Ureter (tissue), 1 donor: Measurements from ENCODE around the gene SLIT3. TPM values are rescaled to one million over a fixed set of nuclear protein-coding genes. Genes with fewer than 3 reads are reported as not detected.

Source experiments
- DNase-seq: peaks from one replicate; pipeline ENCODE4 v3.0.0-alpha.2; 2020; ENCODE audit warnings: low spot score
- total RNA-seq: library from RNA; stranded (reverse); gene quantifications from one replicate; pipeline ENCODE4 v1.2.4, GENCODE V29; 2023
- donor health status: DM: yes; HTN: yes; CAD: no.

Gene SLIT3
- total RNA-seq, 1 donor from 2014 or later, result 67.0 TPM

DNA sequence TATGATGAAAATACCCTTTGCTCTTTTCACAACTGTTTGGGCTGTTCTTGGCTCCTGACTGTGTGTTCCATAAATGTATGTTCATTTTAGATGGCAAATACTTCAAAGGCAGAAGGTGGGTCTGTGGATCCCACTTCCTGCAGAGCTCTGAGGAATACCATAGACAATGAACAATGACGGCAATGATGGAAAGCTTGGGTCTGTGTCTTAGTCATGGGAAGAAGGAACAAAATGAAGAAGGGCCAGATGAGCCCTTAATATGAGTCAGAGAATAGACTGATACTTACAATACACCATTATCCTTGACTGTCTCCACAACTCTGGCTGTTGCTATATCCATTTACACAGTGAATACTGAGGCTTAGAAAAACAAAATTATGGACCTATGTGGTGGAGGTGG lies 126.0 kb downstream of the SLIT3 start:
- no peak for DNase-seq

- no peak for DNase-seq
Measured at GRCh38 chr5:169173372-169173771, 127.6 kb downstream of the SLIT3 start.

GRCh38 chr5:169171515-169171914 lies 129.4 kb downstream of the SLIT3 start:
- no peak for DNase-seq

DNA sequence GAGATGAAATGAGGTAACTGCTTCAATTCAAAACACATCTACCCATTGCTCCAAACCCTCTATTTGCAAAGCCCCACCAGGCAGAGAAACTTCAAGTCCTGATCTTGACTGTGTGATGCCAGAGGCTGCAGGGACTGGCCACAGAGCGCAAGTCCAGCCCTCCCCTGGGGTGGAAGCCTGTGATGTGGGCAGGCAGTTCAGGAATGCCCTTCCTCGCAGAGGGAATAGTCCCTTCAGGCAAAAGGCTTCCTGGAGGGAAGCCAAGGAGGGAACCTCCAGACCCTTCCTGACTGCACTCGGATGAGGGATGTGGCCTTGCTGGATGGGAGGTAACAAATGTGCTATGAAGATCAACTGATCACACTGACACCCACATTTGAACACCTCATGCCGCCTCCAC lies 131.2 kb downstream of the SLIT3 start:
- DNase-seq, result no peak

GRCh38 chr5:169168280-169168679 lies 132.7 kb downstream of the SLIT3 start:
- DNase-seq, result no peak

DNA sequence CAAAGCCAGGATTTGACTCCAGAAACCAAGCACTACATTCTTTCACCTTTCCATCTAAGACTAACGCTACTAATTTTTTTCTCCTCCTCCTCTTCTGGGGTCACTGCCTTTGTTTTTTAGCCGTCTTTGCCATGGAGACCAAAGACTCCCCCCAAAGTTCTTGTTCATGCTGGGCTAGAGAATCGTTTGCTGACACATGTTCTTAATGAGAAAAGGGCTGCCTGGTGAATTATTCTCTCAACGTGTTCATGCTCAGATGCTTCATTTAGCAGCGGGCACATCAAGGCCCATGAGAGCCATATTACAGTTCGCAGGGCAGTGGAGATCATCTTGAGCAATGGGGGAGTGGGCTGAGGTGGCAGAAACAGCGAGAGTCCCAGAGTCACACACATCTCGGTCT lies 134.9 kb downstream of the SLIT3 start:
- DNase-seq, result no peak

GRCh38 chr5:169165052-169165451 lies 135.9 kb downstream of the SLIT3 start:
- DNase-seq, result no peak

DNA sequence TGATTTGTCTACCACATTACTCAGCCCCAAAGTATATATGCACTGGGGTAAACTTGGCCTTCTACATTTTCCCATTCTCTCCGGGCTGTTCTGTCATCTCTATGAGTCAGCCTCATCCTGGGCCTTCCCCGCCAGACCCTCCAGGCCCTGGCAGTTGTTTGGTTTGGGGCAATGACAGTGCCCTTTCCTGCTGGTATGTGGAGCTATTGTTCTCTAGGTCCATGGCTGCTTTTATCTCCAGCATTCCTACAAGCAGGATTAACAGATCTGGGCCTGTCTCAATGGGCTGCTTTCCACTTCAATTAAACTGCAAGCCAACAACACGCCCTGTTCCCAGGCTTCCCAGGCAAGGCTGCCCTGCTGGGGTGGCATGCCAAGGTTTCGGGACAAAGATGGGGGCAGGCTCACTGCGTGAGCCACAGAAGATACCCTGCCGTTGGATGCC lies 136.4 kb downstream of the SLIT3 start:
- peak; percentile 49 for DNase-seq

- DNase-seq, result no peak
Measured at GRCh38 chr5:169162407-169162806, 138.5 kb downstream of the SLIT3 start.

- peak; percentile 59 for DNase-seq
Measured at GRCh38 chr5:169161022-169161680, 139.8 kb downstream of the SLIT3 start.

DNA sequence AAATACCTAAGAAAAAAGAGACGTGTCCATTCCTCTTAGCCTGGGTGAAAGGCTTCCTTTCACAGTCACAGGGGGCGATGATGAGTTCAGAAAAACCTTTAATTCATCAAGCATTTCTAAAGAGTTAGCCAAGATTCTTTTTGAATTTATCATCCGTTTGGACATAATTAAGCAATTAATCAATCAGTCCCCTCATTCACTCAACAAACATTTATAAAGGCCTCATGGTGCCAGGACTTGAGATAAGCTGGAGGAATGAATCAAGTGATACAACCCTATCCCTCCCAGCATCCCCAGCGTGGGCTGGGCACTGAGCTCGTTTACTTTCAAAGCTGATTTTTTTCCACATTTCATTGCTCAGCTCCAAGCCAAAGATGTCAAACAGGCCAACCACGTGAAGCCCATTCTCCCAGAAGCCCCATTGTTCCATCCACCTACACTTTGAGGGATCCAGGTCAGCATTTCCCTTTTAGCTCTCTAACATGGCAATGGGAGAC lies 140.5 kb downstream of the SLIT3 start:
- DNase-seq, result no peak

- DNase-seq, result no peak
Measured at GRCh38 chr5:169158764-169159163, 142.2 kb downstream of the SLIT3 start.

- DNase-seq, result no peak
Measured at GRCh38 chr5:169157064-169157463, 143.9 kb downstream of the SLIT3 start.

GRCh38 chr5:169154679-169155078 lies 146.3 kb downstream of the SLIT3 start:
- DNase-seq, result no peak

GRCh38 chr5:169153405-169153804 lies 147.5 kb downstream of the SLIT3 start:
- no peak for DNase-seq

DNA sequence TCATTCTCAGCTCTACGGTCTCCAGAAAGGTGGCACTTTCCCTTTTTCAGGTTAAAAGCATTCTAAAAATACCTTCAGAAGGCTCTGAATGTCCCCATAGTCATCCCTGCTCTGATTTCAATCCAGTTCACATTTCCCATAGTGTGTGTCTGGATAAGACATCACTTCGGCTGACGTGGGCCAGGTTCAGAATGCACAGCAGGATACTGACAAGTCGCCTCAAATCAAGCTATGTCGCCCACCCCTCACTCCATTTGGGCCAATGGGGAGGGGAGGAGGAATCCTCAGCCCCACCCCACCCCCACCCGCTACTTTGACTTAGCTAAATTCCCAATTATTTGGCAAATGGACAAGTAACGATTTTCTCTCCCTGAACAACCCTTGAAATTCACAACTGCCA lies 148.0 kb downstream of the SLIT3 start:
- DNase-seq, result no peak

GRCh38 chr5:169152453-169152852 lies 148.5 kb downstream of the SLIT3 start:
- no peak for DNase-seq

- no peak for DNase-seq
Measured at GRCh38 chr5:169151051-169151805, 149.7 kb downstream of the SLIT3 start.

DNA sequence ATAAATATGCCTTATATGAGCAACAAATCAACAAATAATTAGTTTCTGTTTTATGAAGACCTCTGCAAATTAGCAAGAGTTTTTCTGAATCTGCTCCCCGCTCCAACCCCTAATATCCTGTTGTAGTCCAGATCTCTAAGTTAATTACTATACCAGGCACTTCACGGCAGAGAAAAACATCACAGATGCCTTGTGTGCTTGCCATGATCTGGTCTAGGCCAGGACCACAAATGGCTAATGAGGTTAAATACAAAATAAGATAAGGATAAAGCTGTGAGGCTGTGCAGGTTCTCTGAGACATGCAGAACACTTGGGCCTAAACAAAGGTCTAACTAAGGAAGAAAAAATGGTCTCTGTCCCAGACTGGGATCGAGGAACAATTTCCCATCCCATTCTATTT lies 150.8 kb downstream of the SLIT3 start:
- no peak for DNase-seq

DNA sequence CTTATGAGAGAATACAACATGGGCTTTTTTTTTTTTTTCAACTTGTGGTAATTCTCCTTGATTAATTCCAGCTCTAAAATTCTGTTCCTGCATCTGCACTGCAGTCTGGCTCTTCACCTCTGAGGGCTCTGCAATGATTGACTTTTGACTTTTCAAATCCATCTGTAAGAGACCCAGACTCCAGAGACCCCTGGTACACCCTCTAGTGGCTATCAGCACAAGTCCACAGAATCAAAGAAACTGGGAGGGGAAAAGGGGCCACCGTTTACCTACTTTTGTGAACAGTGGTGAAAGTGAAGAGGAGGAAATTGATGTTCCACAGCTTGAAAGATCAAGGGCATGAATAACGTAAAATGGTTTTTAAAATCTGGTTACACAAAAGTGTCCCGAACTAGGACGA lies 151.6 kb downstream of the SLIT3 start:
- no peak for DNase-seq

DNA sequence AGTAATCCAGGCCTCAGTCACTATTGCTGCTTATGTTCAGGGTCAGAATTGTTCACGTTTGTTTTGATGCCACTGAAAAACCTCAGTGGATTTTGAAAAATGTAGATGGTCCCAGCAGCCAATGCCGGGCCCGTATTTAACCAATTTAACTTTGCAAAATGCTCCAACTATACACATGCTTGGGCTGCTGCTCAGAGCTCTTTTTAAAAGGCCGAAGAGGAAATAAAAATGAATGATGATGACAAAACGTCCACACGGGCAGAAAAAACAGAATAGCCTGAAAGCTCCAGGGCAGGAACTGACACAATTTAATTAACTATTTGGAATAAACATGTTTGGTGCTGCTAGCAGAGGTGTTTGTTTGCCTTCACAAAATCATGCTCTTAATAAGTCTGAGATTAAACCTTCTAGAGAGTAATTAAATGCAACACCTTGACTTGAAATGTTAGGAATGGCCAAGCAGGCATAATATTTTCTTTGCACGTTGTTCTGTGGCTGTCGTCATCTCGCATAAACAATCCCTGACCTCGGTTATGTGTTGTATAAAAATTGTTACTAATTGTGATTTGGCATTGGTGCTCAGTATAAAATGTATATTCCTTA lies 152.7 kb downstream of the SLIT3 start:
- no peak for DNase-seq

GRCh38 chr5:169147534-169147933 lies 153.4 kb downstream of the SLIT3 start:
- no peak for DNase-seq

DNA sequence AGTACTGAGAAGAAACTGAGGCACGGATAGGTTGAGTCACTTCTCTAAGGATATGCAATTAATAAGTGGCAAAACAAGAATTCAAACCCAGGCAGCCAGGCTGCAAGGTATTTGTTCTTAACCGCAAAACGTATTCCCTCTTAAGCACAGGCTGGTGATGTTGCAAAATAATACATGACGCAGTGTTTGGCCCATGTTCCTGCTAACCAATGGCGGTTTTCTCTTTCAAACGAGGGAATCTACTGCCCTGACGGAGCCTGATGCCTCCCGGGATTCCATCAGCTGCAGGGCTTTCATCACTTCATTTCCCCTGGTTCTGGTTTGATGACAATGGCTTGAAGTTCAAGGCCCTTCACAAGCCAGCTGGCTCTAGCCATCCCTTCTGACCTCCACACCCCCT lies 154.8 kb downstream of the SLIT3 start:
- no peak for DNase-seq
